Hippocampal formation (tissue), 2 donors: ENCODE results near the gene USP16.

ENCODE experiments used
- DNase-seq, 2 donors: peaks; one replicate each; lab custom pipeline; 2025; lab: John Stamatoyannopoulos, UW

USP16 gene

DNA sequence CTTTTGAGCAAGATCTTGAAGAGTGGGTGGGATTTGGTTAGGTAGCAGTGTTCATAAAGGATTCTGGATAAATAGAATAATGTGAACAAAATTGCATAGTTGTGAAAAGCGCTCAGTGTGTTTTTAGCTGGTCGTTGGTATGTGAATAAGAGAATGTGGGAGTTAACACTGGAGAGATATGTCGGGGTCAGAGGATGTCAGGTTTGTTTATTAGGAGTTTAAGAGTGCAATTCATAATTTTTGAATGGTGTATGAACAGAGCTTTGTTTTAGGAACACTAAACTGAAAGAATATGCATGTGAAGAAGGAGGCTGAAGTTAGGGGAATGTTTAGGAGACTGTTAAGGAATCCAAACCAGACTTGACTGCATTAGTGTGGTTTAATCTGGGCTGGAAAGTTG lies 9.4 kb downstream of the USP16 start:
- no peak for DNase-seq

DNA sequence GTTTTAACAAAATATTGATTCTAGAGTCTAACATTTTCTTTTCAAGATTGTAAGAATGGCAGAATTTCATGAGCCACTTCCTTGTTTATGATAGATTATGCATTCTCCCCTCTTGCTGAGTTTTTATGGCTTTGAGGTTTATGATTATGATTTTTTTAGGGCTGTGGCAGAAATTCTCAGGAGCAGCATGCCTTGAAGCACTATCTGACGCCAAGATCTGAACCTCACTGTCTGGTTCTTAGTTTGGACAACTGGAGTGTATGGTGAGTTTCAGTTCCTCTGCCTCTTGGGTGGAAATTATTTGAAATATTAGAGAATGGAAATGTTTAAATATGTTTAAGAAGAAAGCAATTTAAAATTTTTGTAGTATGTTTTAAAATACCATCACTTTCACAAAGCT lies 10.2 kb downstream of the USP16 start:
- DNase-seq: no peak

DNA sequence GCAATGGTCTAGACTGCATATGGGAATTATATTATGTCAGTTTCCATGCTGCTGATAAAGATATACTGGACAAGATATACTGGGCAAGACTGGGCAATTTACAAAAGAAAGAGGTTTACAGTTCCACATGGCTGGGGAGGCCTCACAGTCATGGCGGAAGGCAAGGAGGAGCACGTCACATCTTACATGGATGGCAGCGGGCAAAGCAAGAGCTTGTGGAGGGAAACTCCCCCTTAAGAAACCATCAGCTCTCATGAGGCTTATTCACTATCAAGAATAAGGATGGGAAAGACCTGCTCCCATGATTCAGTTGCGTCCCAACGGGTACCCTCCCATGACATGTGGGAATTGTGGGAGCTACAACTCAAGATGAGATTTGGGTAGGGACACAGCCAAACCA lies 27.8 kb downstream of the USP16 start:
- DNase-seq: no peak

DNA sequence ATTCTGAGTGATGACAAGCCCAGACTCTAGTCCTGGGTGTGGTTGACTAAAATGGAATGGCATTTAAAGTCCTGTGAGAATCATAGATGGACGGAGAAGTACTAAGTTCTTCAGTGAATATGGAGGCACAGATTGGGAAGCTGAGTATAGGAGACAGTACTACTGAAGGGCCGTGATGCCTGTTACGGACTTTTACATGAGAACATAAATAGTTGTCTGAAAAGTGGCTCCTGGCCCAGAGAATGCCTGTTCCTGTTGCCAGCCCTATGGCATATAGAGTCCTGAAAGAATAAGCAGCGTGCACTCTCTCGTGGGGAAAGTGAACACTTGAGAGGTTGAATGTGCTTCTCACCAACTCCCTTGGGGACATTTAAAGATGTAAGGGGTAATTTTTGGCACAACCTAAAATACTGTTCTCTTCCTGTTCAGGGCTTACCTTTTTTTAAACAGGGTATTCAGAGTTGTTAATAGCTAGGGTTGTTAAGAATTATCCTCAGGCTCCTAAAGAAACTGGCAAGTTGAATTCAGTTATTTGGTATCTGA lies 28.6 kb downstream of the USP16 start:
- no peak for DNase-seq

DNA sequence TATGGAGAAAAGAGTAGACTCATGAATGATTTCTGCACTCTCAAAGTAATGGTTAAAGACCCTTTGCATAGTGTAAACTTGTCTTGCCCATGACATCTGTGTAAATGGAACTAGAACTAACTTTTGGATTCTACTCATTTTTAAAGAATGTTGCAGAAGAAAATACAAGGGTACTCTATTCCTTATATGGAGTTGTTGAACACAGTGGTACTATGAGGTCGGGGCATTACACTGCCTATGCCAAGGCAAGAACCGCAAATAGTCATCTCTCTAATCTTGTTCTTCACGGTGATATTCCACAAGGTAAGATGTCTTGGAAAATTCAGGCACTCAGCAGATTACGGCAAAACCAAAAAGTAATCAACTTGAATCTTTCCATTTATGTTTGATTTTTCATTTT lies 29.2 kb downstream of the USP16 start:
- no peak for DNase-seq

DNA sequence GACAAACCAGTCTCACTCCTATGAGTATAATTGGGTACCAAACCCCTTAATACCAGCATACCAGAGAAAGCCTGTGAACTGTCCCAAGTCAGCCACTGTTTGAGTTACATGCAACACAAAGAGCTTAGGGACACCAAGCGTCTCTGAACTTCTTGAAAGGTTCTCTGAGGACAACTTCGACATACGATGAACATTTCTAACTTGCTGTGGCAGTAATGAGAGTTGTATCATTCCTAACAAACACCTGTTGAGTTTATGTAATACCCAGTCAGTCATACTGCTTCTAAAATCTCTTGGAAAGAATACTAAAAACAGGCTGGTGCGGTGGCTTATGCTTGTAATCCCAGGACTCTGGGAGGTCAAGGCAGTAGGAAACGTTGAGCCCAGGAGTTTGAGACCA lies 30.6 kb downstream of the USP16 start:
- DNase-seq: no peak

DNA sequence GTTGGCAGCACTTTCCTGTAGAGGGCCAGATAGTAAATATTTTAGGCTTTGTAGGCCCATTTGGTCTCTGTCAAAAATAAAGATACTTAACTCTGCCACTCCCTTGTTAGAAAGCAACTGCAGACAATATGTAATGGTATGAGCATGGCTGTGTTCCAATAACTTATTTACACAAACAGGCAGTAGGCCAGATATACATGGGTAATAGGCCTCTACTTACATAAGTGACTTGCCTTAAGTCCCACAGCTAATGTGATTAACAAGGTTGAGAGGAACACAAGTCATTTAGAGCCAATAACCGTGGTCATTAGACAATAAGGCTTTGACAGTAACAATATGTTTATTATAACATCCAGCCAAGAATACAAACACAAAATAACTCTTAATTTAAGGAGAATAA lies 31.5 kb downstream of the USP16 start:
- DNase-seq: no peak

DNA sequence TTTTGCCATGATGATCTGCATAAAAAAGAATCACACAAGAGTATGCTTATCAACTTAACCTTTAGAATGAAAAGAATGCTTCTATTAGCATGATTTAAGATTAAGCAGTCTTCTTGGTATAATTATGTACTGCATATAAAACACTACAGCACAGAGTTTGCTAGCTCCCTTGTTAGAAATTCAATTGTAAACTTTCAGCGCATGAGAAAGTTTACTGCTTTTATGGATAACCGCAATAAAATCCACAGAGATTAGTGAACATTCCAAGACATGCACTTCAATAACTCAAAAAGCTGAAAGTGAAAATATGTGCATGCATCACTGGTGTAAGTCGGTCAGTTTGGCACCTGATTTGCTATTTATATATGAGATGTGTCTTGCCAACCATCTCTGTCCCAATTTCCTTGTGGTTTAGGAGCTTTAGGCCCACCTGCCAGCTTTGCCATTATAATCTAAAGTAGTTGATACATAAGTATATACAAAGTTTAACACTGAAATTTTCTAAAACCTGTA lies 32.1 kb downstream of the USP16 start:
- no peak for DNase-seq

DNA sequence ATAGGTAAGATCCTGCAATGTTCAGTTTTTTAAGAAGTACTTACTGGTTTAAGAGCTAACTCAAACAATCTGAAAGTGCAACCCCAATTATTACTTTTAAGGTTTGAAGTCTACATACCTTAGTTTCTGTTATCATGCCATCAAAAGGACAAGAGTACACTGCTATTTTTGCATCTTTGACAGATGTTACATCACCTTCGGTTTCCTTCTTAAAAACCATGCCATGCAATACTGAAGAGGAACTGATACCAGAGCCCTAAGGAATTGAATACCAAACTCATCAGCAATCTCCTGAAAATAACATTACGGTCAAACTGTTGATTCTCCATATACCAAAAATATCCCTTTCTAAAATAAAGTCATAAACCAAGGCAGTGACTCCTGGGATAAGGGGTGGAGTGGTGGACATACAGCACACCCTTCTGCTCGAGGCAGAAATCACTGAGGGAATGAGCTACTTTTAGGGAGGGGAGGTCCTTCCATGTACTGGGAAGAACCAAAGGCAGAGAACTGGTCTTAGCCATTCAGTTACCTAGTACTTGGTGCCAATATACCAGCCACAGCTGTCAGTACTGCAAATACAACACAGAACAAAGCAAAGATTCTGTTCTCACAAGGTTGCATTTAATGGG lies 40.5 kb downstream of the USP16 start:
- DNase-seq: no peak

DNA sequence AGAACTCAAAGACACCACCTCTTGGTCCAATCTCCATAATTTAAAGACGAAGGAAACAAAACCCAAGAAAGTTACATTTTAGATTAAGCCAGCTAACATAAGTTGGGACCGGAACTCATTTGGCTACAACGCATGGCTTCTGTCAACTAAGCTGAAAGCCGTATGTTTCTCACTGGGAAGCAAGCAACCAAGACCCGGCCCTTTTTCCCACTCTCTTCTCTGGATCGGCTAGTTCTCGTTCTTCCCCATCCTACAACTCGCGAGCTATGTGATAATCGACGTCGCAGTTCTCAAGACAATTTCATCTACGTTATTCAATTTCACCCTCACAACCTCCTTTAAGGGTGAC lies 48.4 kb downstream of the USP16 start:
- no peak for DNase-seq

DNA sequence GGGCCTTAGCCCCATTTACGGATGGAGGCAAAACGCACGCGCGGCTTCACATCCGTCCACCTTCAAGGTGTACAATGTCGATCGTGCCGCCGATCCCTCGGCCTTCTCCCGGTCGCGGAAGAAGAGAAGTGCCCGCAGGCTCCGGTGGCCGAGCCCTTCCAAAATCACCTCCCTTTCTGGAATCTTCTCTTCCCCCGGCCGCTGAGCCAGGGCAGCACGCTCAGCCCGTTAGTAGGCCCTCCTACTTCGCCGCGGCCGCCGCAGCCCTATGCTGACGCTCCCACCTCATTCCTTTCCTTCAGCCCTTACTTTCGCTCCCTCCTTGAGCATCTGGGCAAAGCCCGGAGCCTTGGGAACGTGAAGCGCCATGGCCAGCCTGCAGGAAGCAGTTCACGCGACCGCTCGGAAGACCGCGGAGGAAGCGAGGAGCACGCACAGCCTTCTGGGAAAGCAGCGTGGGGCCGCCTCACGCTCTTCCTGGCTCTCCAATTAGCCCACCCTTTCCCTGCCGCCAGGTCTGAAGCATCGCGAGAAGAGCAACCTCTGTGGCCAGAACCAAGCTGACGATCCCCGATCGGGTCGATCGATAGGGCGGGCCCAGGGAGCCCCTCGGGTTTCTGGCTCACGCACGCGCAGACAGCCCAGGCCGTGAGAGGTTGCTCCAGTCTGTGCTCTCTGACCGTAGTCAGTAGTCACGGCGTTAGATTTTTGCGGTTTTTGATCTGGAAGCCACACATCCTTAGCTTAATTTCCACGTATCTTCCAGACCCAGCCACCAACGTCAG lies 48.9 kb downstream of the USP16 start, which contains the start of gene CCT8:
Gene CCT8, minus strand, starts transcription at position 427 of the 785 bp plus-strand sequence. Its CDS starts 58 bp downstream, at position 369.
- DNase-seq: peak; percentile 98 to 100

DNA sequence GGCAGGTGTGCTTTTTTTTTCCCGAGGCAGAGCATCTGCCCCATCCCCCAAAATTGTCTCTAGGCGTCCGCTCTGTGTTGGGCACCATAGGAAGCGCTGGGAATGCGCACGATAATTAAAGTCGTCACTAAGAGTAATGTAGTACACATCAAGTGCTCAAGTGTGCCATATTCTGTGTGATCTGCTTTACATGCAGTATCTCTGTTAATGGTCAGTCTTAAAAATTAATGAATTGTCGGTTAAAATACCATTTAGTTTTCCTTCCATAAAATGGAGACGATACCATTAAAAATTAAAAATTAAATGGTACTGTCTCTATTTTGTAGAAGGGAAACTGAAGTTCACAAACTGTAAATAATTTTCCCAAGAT lies 49.5 kb downstream of the USP16 start:
- peak in 1 of 2 donors; percentile 85 for DNase-seq

DNA sequence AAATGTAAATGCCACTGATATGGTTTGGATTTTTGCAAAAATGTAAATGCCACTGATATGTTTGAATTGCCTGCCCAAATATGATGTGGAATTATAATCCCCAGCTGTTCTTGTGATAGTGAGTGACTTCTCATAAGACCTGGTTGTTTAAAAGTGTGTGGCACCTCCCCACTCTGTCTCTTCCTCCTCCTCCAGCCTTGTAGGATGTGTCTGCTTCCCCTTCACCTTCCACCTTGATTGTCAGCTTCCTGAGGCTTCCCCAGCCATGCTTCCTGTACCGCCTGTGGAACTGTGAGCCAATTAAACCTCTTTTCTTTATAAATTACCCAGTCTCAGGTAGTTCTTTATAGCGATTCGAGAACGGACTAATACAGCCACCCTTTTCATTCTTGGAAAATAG lies 50.3 kb downstream of the USP16 start:
- DNase-seq: no peak

DNA sequence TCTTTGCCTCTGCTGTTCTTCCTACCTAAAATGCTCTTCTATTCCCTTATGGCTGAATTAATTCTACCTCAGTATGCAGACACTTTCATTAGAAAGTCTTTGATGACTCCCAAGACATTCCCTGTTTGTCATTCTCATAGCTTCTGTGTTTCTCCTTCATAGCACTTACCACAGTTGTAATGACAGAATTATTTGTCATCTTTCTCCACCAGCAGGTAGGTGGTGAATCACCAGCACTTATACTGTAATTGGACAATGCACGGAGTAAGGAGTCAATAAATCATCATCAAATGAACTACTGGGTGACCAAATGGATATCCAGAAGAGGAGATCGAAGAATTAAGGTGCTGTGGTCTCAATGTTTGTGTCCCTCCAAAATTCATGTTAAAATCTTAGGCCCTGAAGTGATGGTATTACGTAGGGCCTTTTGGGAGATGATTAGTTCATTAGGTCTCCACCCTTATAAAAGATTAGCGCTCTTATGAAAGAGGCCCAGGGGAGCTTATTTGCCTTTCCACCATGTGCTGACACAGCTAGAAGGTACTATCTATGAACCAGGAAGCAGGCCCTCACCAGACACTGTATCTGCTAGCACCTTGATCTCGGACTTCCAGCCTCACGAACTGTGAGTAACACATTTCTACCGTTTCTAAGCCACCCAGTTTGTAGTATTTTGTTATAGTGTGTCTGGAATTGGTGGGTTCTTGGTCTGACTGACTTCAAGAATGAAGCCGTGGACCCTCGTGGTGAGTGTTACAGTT lies 51.4 kb downstream of the USP16 start:
- no peak for DNase-seq

DNA sequence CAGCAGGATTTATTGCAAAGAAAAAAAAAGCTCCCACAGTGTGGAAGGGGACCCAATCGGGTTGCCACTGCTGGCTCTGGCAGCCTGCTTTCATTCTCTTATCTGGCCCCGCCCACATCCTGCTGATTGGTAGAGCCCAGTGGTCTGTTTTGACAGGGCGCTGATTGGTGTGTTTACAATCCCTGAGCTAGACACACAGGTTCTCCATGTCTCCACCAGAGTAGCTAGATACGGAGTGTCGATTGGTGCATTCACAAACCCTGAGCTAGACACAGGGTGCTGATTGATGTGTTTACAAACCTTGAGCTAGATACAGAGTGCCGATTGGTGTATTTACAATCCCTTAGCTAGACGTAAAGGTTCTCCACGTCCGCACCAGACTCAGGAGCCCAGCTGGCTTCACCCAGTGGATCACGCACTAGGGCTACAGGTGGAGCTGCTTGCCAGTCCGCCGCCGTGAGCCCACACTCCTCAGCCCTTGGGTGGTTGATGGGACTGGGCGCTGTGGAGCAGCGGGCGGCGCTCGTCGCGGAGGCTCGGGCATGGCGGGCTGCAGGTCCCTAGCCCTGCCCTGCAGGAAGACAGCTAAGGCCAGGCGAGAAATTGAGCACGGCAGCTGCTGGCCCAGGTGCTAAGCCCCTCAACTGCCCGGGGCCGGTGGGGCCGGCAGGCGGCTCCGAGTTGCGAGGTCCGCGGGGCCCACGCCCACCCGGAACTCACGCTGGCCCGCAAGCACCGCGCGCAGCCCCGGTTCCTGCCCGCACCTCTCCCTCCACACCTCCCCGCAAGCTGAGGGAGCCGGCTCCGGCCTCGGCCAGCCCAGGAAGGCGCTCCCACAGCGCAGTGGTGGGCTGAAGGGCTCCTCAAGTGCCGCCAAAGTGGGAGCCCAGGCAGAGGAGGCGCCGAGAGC lies 52.5 kb downstream of the USP16 start:
- DNase-seq: peak in 1 of 2 donors; percentile 21

DNA sequence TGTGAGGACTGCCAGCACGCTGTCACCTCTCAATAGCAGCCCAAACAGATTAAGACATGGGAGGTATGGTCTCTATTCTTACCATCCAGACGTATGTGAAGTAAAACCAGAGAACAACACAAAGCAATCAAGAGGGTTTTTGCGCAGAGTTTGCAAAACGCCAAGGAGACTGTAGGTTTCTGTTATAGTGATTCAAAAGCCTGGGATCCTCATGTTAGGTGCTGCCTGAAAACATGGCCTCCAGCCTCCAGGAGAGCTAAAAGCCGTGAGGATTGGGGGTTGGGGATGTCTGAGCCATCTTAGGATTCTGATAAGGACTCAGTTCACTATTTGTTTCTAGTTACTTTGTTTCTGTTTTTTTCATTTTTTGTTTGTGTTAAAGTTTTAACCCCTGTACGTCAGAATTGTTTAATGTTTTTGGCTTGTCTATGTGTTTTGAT lies 53.2 kb downstream of the USP16 start:
- DNase-seq: no peak

DNA sequence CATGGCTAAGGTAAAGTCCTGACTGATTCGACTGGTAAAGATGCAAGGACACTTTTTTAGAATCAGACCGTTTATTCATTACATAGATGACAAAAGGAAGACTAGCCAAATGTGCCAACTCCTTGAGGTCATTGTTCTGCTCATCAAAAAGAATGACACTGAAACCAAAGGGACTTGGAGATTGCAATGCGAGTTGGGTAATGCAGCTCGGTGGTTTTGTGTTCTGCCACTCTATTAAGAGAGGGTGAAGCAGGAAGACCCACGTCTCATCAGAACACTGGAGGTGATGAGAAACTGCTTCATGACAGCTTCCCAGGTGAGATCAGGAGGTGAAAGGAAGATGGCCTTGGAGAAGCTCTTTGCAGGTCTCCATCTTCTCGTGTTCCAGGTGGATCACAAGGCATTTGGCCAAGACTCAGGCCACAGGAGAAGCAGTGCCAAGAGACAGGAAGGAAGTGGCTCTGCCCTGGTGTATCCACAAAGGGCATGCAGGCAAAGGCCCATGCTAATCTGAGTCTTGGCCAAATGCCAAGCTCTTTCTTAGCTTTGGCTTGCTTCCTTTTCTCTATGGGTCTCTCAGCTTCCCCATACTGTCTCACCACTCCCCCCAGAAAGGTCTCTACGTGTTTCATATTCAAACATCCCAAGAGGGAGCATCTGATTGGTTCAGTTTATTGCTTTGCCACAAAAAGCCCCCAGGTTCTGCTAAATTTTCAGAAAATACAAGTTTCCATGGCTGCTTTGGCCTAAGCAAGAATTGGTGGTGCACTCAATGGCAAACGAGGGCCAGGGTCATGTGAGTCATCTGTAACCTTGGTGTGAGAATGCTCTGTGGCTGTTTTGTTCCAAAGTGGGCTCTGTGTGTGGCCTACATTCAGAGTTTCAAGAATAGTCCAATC lies 54.6 kb downstream of the USP16 start:
- DNase-seq: peak; percentile 22 to 47

DNA sequence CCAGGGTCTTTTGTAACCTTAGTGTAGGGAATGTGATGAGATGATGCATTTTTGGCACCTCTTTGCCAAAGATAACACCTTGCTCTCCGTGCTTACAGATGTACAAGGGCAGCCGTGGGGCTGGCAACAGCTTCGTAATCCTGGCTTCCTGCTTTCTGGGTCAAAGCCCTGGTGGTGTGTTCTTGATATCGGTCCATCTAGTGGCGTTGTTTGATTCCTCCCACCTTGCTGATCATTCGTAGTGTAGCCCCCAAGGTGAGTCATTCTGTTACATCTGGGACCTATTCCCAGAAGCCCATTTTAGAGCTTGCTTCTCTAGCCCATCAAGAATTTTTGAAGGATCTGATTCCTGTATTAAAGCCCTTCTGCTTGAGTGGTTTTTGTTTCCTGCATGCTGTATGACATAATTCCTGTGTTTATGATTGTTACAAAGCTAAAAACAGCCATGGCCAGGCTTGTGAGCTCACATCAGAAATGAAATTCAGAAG lies 56.0 kb downstream of the USP16 start:
- no peak for DNase-seq

DNA sequence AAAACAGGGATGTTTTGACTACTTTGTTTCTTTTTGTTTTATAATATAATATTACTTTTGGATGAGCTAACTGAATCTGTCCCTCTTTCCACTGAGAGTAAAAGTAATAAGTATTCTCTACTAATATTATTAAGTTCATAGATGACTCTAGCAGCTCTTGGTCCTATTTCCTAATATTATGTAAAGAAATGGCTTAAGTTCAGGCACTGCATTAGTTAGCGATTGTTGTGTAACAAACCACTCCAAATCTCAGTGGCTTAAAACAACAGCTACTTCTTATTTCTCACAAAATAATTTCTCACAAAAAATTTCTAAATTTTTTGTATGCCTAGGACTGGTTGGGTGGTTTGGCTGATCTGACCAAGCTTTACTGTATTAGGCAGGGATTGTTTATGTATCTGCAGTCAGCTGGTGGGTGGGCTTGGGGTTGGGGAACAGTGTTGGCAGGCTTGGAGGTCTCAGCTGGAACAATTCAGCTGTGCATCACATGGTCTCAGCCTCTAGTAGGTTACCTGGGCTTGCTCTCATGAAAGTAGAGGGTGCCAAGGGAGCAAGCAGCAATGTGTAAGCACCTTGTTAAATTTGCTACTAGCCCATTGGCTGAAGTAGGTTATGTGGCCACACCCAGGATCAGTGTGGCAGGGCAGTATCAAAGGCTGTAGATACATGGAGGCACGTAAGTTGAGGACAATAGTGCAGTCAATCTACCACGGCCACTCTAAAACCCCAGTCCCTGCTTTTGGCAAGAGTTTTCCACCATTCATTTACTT lies 57.8 kb downstream of the USP16 start:
- DNase-seq: no peak
